K562 (cell line): ENCODE measurements around the gene CDHR2. TPM values are rescaled to one million over a fixed set of nuclear protein-coding genes. Genes with fewer than 3 reads are reported as not detected.

Experiments used
- ASH1L ChIP-seq: fragments of 450-650 bp; IDR thresholded peaks from 2 replicates; pipeline ENCODE4 v1.6.1; 2018; ENCODE audit warnings: borderline replicate concordance, mild to moderate bottlenecking, low read depth; ENCODE audit not compliant: partially characterized antibody
- BRF1 ChIP-seq: IDR thresholded peaks from 3 replicates; pipeline ENCODE4 v1.6.1; 2011; ENCODE audit warnings: borderline replicate concordance, mild to moderate bottlenecking; ENCODE audit not compliant: insufficient read length; ENCODE audit errors: extremely low read depth
- ELK3 ChIP-seq: fragments of 450-650 bp; formaldehyde crosslinking; IDR thresholded peaks from 2 replicates; pipeline ENCODE4 v1.4.0; 2020; ENCODE audit warnings: mild to moderate bottlenecking
- ETS1 ChIP-seq: conservative IDR thresholded peaks from 2 replicates; pipeline ENCODE4 v1.6.1; 2011; ENCODE audit warnings: low read depth, mild to moderate bottlenecking, low read length; ENCODE audit not compliant: control insufficient read depth
- ETV1 ChIP-seq: fragments of 450-650 bp; conservative IDR thresholded peaks from 2 replicates; pipeline ENCODE4 v1.6.1; 2016; ENCODE audit warnings: missing genetic modification characterization, control low read depth, low read depth, missing compliant biosample characterization
- FOXJ3 ChIP-seq: sonication (generic); formaldehyde crosslinking; IDR thresholded peaks from 2 replicates; pipeline ENCODE4 v1.4.0; 2020; ENCODE audit warnings: mild to moderate bottlenecking, missing genetic modification reagents
- HINFP ChIP-seq: fragments of 450-650 bp; conservative IDR thresholded peaks from 2 replicates; pipeline ENCODE4 v1.6.1; 2016; ENCODE audit warnings: missing genetic modification characterization, low read depth, mild to moderate bottlenecking, control low read depth, missing compliant biosample characterization
- HSF4 ChIP-seq: fragments of 250-450 bp; sonication (Bioruptor Pico); IDR thresholded peaks from 2 replicates; pipeline ENCODE4 v2.1.2; 2022; ENCODE audit warnings: mild to moderate bottlenecking, moderate library complexity, borderline replicate concordance
- KDM1A ChIP-seq, 2 experiments: fragments of 450-650 bp; IDR thresholded peaks; 2 replicates each; pipeline ENCODE4 v1.6.1; 2016; ENCODE audit warnings: mild to moderate bottlenecking in 2 of 2
- NCOA2 ChIP-seq, 2 experiments: fragments of 450-650 bp; IDR thresholded peaks; 2 replicates each; pipeline ENCODE4 v1.6.1; 2018; ENCODE audit warnings: mild to moderate bottlenecking in 2 of 2, moderate library complexity in 1 of 2; ENCODE audit not compliant: partially characterized antibody in 2 of 2
- NFRKB ChIP-seq: fragments of 450-650 bp; IDR thresholded peaks from 2 replicates; pipeline ENCODE4 v1.6.1; 2016; ENCODE audit warnings: low read depth
- NKRF ChIP-seq: fragments of 450-650 bp; IDR thresholded peaks from 2 replicates; pipeline ENCODE4 v1.6.1; 2016; ENCODE audit warnings: borderline replicate concordance
- POLR2AphosphoS2 ChIP-seq: IDR thresholded peaks from 2 replicates; pipeline ENCODE4 v1.6.1; 2012; ENCODE audit warnings: low read length, improper control_type of control experiment
- RBM15 ChIP-seq: fragments of 200-400 bp; formaldehyde crosslinking; IDR thresholded peaks from 2 replicates; pipeline ENCODE4 v1.6.1; 2018; ENCODE audit warnings: mild to moderate bottlenecking, low read length, moderate library complexity; ENCODE audit not compliant: insufficient read depth
- SAFB ChIP-seq: fragments of 200-400 bp; formaldehyde crosslinking; IDR thresholded peaks from 2 replicates; pipeline ENCODE4 v1.6.1; 2017; ENCODE audit warnings: low read depth, low read length, borderline replicate concordance
- ZMIZ1 ChIP-seq, 2 experiments: fragments of 150-350 bp in 1 of 2; IDR thresholded peaks; 2 replicates each; pipeline ENCODE4 v1.6.1; 2012 to 2016; ENCODE audit warnings: low read depth in 2 of 2, low read length in 2 of 2, mild to moderate bottlenecking in 1 of 2, moderate library complexity in 1 of 2
- ZNF133 ChIP-seq: fragments of 250-450 bp; sonication (Bioruptor Pico); IDR thresholded peaks from 2 replicates; pipeline ENCODE4 v1.4.0; 2020; ENCODE audit warnings: mild to moderate bottlenecking
- ZNF274 ChIP-seq: IDR thresholded peaks from 2 replicates; pipeline ENCODE4 v1.6.1; 2011; ENCODE audit warnings: low read depth, mild to moderate bottlenecking, low read length, moderate library complexity, borderline replicate concordance
- ZNF778 ChIP-seq: fragments of 450-650 bp; formaldehyde crosslinking; IDR thresholded peaks from 2 replicates; pipeline ENCODE4 v1.4.0; 2020; ENCODE audit warnings: mild to moderate bottlenecking, moderate library complexity
- polyA plus RNA-seq, 8 experiments: library from polyadenylated mRNA; depleted of rRNA in 4 of 8; stranded (reverse) in 5 of 8; unstranded in 3 of 8; fragments of >200 nt; fragmentation: Nextera tagmentation in 2 of 8; fragmentation: Illumina TruSeq in 1 of 8; extraction: Ambion mirVana in 2 of 8; extraction: Trizol in 1 of 8; gene quantifications; 2 replicates each; pipeline versions ENCODE4 v1.2.1 to v1.2.3, GENCODE V29; 2011 to 2014; ENCODE audit warnings: inconsistent platforms in 1 of 8, missing spikeins in 1 of 8
- total RNA-seq, 7 experiments: library from RNA; depleted of rRNA in 6 of 7; stranded (reverse); fragments of >200 nt in 6 of 7; fragmentation: Illumina TruSeq in 2 of 7; extraction: Trizol in 2 of 7; gene quantifications; 2 replicates each; pipeline versions ENCODE4 v1.2.1 to v1.2.3, GENCODE V29; 2011 to 2021; ENCODE audit warnings: low replicate concordance in 1 of 7

Gene CDHR2
- total and polyA plus RNA-seq, 9 of the 15 experiments (the other 6 are each of a cell fraction or from before 2014, with no cell fraction given): 0.01 to 0.62 (median 0.09) TPM; not detected in 2

- TF ChIP-seq ZMIZ1 (IDR thresholded peaks at IDR 0.05; ENCODE audit: low read depth in 2 of 2, low read length in 2 of 2) (no peak), KDM1A (IDR thresholded peaks at IDR 0.05) (no peak), ZNF274 (no peak), ZNF133 (CRISPR knock-in tag) (no peak), ZNF778 (CRISPR knock-in tag) (no peak), ETS1 (no peak), SAFB (no peak), RBM15 (no peak), ASH1L (no peak), HINFP (tag) (no peak), HSF4 (CRISPR knock-in tag) (peak; percentile 80; the same call in 1 of the 2 replicates), FOXJ3 (CRISPR knock-in tag) (no peak), NCOA2 (IDR thresholded peaks at IDR 0.05; ENCODE audit: partially characterized antibody in 2 of 2) (no peak), BRF1 (no peak), ETV1 (tag) (no peak), NFRKB (peak; percentile 72; the same call in 1 of the 2 replicates), NKRF (no peak), POLR2AphosphoS2 (no peak), ELK3 (CRISPR knock-in tag) (no peak)
Observed at GRCh38 chr5:176540476-176540899, 8.7 kb upstream of the CDHR2 start (continued).
